ENCODE results near the gene KRTAP2-3. TPM values are rescaled to one million over a fixed set of nuclear protein-coding genes. Genes with fewer than 3 reads are reported as not detected.
A peak's percentile ranks its signal among the peaks of the same experiment; 100 is the strongest.

KRTAP2-3 gene
- total and polyA plus RNA-seq, 2 of the 4 experiments (the other 2 are of a cell fraction), result 1.4 to 35.2 TPM

GRCh38 chr17:41058741-41059140 is 1.2 kb downstream of the KRTAP2-3 start:
- Histone ChIP-seq H2AK5ac (ENCODE audit: low read depth, low read length) (peak overlapping the region; percentile 85), H2AFZ (replicated peaks; ENCODE audit: low read length, poor library complexity) (no peak overlapping the region), H2BK20ac (ENCODE audit: low read depth, low read length) (peak overlapping the region; percentile 96), H4K5ac (ENCODE audit: low read depth, low read length) (peak overlapping the region; percentile 97), H3K56ac (ENCODE audit: extremely low read depth, insufficient read depth, low read length) (peak overlapping the region; percentile 83), H3K36me3 (ENCODE audit: control insufficient read depth, insufficient read depth, low read length) (no peaks in the 10 kb centered on the region), H3K4ac (ENCODE audit: low read depth, low read length) (peak overlapping the region; percentile 91), H3K27ac (ENCODE audit: insufficient read depth, low read length) (peak overlapping the region; percentile 63), H3K27me3 (ENCODE audit: control insufficient read depth, insufficient read depth, low read length) (no peaks in the 10 kb centered on the region), H3K9me3 (ENCODE audit: control insufficient read depth, insufficient read depth, low read length) (no peaks in the 10 kb centered on the region), H3K18ac (ENCODE audit: low read depth, low read length) (peak overlapping the region; percentile 99), H2BK5ac (ENCODE audit: low read depth, low read length, poor library complexity, severe bottlenecking) (peak overlapping the region; percentile 80), H3K4me3 (ENCODE audit: insufficient read depth, low read depth, low read length) (no peak overlapping the region), H2AK9ac (replicated peaks; ENCODE audit: low read depth, low read length, poor library complexity) (peak overlapping the region; percentile 2), H4K8ac (ENCODE audit: low read depth in 2 of 2, low read length in 2 of 2) (peak overlapping the region; percentile 70 to 82), H3K14ac (replicated peaks; ENCODE audit: low read depth, low read length) (peak overlapping the region; percentile 89), H2BK120ac (ENCODE audit: low read depth, low read length) (peak overlapping the region; percentile 95), H3K23ac (ENCODE audit: low read depth, low read length) (peak overlapping the region; percentile 60; the same call in 1 of the 2 replicates), H4K20me1 (ENCODE audit: insufficient read depth, low read length) (no peaks in the 10 kb centered on the region), H3K4me1 (ENCODE audit: control insufficient read depth, insufficient read depth, low read length) (peaks cover 16% of the 10 kb centered on the region), H4K91ac (ENCODE audit: insufficient read depth, low read depth, low read length) (peak overlapping the region; percentile 86), H3K4me2 (ENCODE audit: low read depth, low read length) (peak overlapping the region; percentile 13; the same call in 1 of the 2 replicates), H2BK15ac (ENCODE audit: low read depth, low read length) (peak overlapping the region; percentile 48), H3K9ac (ENCODE audit: low read depth, low read length) (no peak overlapping the region; the same call in 1 of the 2 replicates), H3K79me1 (ENCODE audit: low read depth in 1 of 2, low read length in 2 of 2) (no peaks in the 10 kb centered on the region), H3K9me1 (ENCODE audit: insufficient read depth, low read length) (peaks cover 2% of the 10 kb centered on the region; the same call in 1 of the 2 replicates)
- in situ Hi-C loops (cut with MboI; ENCODE audit: low sequenced_read_pairs), result no loop called here
- peak; percentile 57 for DNase-seq
- ATAC-seq (ENCODE audit: low read depth), result no peak
- ChIA-PET POLR2A (ENCODE audit: unreplicated experiment) (interaction anchor here (0.8 to 3.0 kb wide), 2 partner anchors 10 to 149 kb away, joined by 5 to 12 read pairs; no protein-coding TSS in a partner anchor), CTCF (interaction anchor here (0.7 kb wide), 1 partner anchor 255 kb away, joined by 3 read pairs; no protein-coding TSS in a partner anchor)
- no CpG with 5 or more reads among the region's 5 CpGs for WGBS, 2 experiments (ENCODE audit: extremely low coverage in 2 of 2, insufficient read length in 1 of 2)
- no TSS peak for BruUV-seq (replicated peaks)
- dilution Hi-C loops (cut with HindIII; ENCODE audit: low sequenced_read_pairs, unreplicated experiment), result no loop called here
- no peak for TF ChIP-seq USF2 (IDR thresholded peaks at IDR 0.05; ENCODE audit: low read depth, low read length)
- no peak for TF ChIP-seq RAD21 (IDR thresholded peaks at IDR 0.05; ENCODE audit: low read length)
- TF ChIP-seq MAFK (IDR thresholded peaks at IDR 0.05; ENCODE audit: low read depth, low read length), result no peak
- TF ChIP-seq FOS (IDR thresholded peaks at IDR 0.05; ENCODE audit: low read depth, low read length), result no peak
- intact Hi-C loops (cut with micrococcal nuclease), result loop anchor here (5.0 kb wide), 1 partner anchor 101 kb away; no protein-coding TSS in a partner anchor
